ENCODE data around the gene TBC1D10A.

DNA sequence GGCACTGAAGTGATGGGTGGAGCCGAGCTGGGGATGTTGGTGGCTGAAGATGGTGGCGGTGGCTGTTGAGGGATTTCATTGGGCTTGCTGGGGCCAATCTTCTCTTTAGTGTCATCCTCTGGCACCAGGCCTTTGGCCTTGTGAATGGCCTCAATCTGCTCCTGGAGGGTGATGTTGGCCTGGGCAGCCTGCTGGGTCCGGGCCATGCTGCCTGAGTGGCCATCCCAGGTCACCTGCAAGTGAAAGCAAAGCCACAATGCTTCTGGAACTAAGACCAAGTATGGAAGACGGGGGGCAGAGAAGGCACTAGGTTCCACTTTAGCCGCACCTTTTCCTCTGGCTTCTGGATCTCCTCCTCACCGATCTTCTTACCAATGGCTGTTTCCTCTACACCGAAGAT, 12.1 kb upstream of the TBC1D10A start:
- TF ChIP-seq TAF1 (IDR thresholded peaks at IDR 0.05; ENCODE audit: borderline replicate concordance, insufficient read depth, low read length) = no peak
- no peak for TF ChIP-seq SIN3A (IDR thresholded peaks at IDR 0.05; ENCODE audit: borderline replicate concordance, insufficient read depth, low read length)
- no peak for TF ChIP-seq POLR2AphosphoS5 (IDR thresholded peaks at IDR 0.05; ENCODE audit: low read depth, low read length)
- TF ChIP-seq, protein P1, sequence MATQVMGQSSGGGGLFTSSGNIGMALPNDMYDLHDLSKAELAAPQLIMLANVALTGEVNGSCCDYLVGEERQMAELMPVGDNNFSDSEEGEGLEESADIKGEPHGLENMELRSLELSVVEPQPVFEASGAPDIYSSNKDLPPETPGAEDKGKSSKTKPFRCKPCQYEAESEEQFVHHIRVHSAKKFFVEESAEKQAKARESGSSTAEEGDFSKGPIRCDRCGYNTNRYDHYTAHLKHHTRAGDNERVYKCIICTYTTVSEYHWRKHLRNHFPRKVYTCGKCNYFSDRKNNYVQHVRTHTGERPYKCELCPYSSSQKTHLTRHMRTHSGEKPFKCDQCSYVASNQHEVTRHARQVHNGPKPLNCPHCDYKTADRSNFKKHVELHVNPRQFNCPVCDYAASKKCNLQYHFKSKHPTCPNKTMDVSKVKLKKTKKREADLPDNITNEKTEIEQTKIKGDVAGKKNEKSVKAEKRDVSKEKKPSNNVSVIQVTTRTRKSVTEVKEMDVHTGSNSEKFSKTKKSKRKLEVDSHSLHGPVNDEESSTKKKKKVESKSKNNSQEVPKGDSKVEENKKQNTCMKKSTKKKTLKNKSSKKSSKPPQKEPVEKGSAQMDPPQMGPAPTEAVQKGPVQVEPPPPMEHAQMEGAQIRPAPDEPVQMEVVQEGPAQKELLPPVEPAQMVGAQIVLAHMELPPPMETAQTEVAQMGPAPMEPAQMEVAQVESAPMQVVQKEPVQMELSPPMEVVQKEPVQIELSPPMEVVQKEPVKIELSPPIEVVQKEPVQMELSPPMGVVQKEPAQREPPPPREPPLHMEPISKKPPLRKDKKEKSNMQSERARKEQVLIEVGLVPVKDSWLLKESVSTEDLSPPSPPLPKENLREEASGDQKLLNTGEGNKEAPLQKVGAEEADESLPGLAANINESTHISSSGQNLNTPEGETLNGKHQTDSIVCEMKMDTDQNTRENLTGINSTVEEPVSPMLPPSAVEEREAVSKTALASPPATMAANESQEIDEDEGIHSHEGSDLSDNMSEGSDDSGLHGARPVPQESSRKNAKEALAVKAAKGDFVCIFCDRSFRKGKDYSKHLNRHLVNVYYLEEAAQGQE (IDR thresholded peaks at IDR 0.05; ENCODE audit: insufficient read depth in 1 of 2, low read depth in 2 of 2, low read length in 2 of 2) = no peak
- no peak for TF ChIP-seq FOXP2 (optimal IDR thresholded peaks at IDR 0.05; ENCODE audit: borderline replicate concordance, extremely low read depth, extremely low read length, insufficient read depth)
